Spleen (tissue), 11 donors: ENCODE results near the gene PPM1H. TPM values are rescaled to one million over a fixed set of nuclear protein-coding genes. Genes with fewer than 3 reads are reported as not detected.

Experiments used
- DNase-seq: peaks from one replicate; pipeline ENCODE4 v3.0.0-alpha.2; 2020
- H3K27ac ChIP-seq, 8 donors: fragments of 200-600 bp; sonication (generic) in 7 of 8; 1 replicate in 4 of 8; 2 replicates in 4 of 8; pipeline versions ENCODE4 v1.5.0 to v1.8.0; 2016 to 2021; ENCODE audit warnings: inconsistent platforms in 4 of 8, mild to moderate bottlenecking in 4 of 8, moderate library complexity in 1 of 8
- H3K27me3 ChIP-seq, 7 donors: fragments of 200-600 bp; sonication (generic) in 6 of 7; replicated peaks in 1 of 7; 1 replicate in 4 of 7; 2 replicates in 3 of 7; pipeline versions ENCODE4 v1.5.0 to v1.8.0; 2016 to 2021; ENCODE audit warnings: inconsistent platforms in 3 of 7, mild to moderate bottlenecking in 1 of 7
- H3K36me3 ChIP-seq, 6 donors: fragments of 200-600 bp; sonication (generic) in 5 of 6; 1 replicate in 4 of 6; 2 replicates in 2 of 6; pipeline versions ENCODE4 v1.5.0 to v1.8.0; 2016 to 2021; ENCODE audit warnings: inconsistent platforms in 2 of 6
- H3K4me1 ChIP-seq, 6 donors: fragments of 200-600 bp; sonication (generic) in 5 of 6; 1 replicate in 3 of 6; 2 replicates in 3 of 6; pipeline versions ENCODE4 v1.5.0 to v1.8.0; 2016 to 2021; ENCODE audit warnings: inconsistent platforms in 3 of 6
- H3K4me3 ChIP-seq, 8 donors: fragments of 200-600 bp; sonication (generic) in 7 of 8; 1 replicate in 4 of 8; 2 replicates in 4 of 8; pipeline versions ENCODE4 v1.5.0 to v1.8.0; 2016 to 2021; ENCODE audit warnings: inconsistent platforms in 4 of 8, mild to moderate bottlenecking in 4 of 8, moderate library complexity in 2 of 8
- H3K9me3 ChIP-seq, 8 donors: fragments of 200-600 bp; sonication (generic) in 7 of 8; 1 replicate in 4 of 8; 2 replicates in 4 of 8; pipeline versions ENCODE4 v1.5.0 to v1.8.0; 2016 to 2021; ENCODE audit warnings: inconsistent platforms in 4 of 8
- CTCF ChIP-seq, 11 experiments: fragments of 200-600 bp in 7 of 11; fragments of 450-650 bp in 4 of 11; sonication (generic) in 4 of 11; IDR thresholded peaks in 8 of 11; conservative IDR thresholded peaks in 3 of 11; 1 replicate in 7 of 11; 2 replicates in 4 of 11; pipeline versions ENCODE4 v1.4.0 to v1.8.0; 2016 to 2021; ENCODE audit warnings: antibody characterized with exemption in 11 of 11, inconsistent platforms in 4 of 11, mild to moderate bottlenecking in 1 of 11
- POLR2A ChIP-seq, 3 donors: fragments of 450-650 bp; IDR thresholded peaks; one replicate each; pipeline ENCODE4 v1.5.1; 2017; ENCODE audit warnings: antibody characterized with exemption in 3 of 3, mild to moderate bottlenecking in 1 of 3
- POLR2AphosphoS5 ChIP-seq, 3 donors: sonication (generic); formaldehyde crosslinking; IDR thresholded peaks; one replicate each; pipeline ENCODE4 v1.5.1; 2017; ENCODE audit warnings: antibody characterized with exemption in 3 of 3
- WGBS, 5 donors: extraction: QIAGEN DNeasy Blood & Tissue Kit in 3 of 5; methylation state at CpG; one replicate each; pipeline versions ENCODE4 v1.1.5 to v1.1.7; 2013 to 2018; 5-methylcytosine and 5-hydroxymethylcytosine counted together
- intact Hi-C: fragments of 100-400 bp; cut with DNase I; formaldehyde crosslinking; loops from one replicate; pipeline ENCODE4 v1.15.0; 2023; ENCODE audit warnings: low total_unique reads
- polyA plus RNA-seq, 3 donors: library from polyadenylated mRNA; stranded (reverse); fragments of 200-250 nt; gene quantifications; one replicate each; pipeline ENCODE4 v1.2.1, GENCODE V29; 2013
- total RNA-seq, 7 donors: library from RNA; depleted of rRNA in 3 of 7; stranded (reverse); fragments of >200 nt in 3 of 7; fragmentation: NEBNext Ultra II Directional in 4 of 7; extraction: Animal tissue kit (Norgen Biotek cat#: 25700) in 4 of 7; gene quantifications; one replicate each; pipeline versions ENCODE4 v1.1.0 to v1.2.1, GENCODE V29; 2016 to 2021
- donor health status: healthy with polysubstance abuse.
- donor health status: DM: no; HTN: no; CAD: no; lungs with moderate emphysema.
- donor health status: DM: no; HTN: no; CAD: no.
- donor health status: Bipolar disorder and iron deficiency.
- donor health status: healthy.
- donor health status: DM: no; HTN: no; CAD: no.
- donor health status: DM: yes; HTN: yes; CAD: no.

The PPM1H gene
- total and polyA plus RNA-seq, 10 donors = 0.17 to 3.9 (median 1.9) TPM

- H3K27ac ChIP-seq = no peak overlapping the region
- no peaks in the 10 kb centered on the region for H3K9me3 ChIP-seq
- intact Hi-C loops = no loop called here
- DNase-seq = no peak
- H3K4me1 ChIP-seq = no peaks in the 10 kb centered on the region
- H3K27me3 ChIP-seq = no peaks in the 10 kb centered on the region
- H3K36me3 ChIP-seq = peaks cover 0 to 9% (median 0%) of the 10 kb centered on the region in 6 donors
- TF ChIP-seq CTCF (IDR thresholded peaks at IDR 0.05 in 8 of 11, conservative IDR thresholded peaks at IDR 0.05 in 3 of 11) (no peak), POLR2A (IDR thresholded peaks at IDR 0.05) (no peak), POLR2AphosphoS5 (IDR thresholded peaks at IDR 0.05) (no peak)
- H3K4me3 ChIP-seq = no peak overlapping the region
- 66 to 82% (median 80%) methylated on average over 2 of the region's 2 CpGs for WGBS, 5 donors
Measured at GRCh38 chr12:62618930-62619329, 316.0 kb downstream of the PPM1H start.

GRCh38 chr12:62618319-62618718, 316.6 kb downstream of the PPM1H start:
- no peak for TF ChIP-seq CTCF (IDR thresholded peaks at IDR 0.05 in 8 of 11, conservative IDR thresholded peaks at IDR 0.05 in 3 of 11)
- TF ChIP-seq POLR2AphosphoS5 (IDR thresholded peaks at IDR 0.05) = no peak
- TF ChIP-seq POLR2A (IDR thresholded peaks at IDR 0.05) = no peak

GRCh38 chr12:62613081-62613480, 321.9 kb downstream of the PPM1H start:
- Histone ChIP-seq H3K9me3 (no peaks in the 10 kb centered on the region), H3K27ac (no peak overlapping the region), H3K36me3 (peaks cover 0 to 9% (median 0%) of the 10 kb centered on the region in 6 donors), H3K27me3 (no peaks in the 10 kb centered on the region), H3K4me3 (no peak overlapping the region), H3K4me1 (no peaks in the 10 kb centered on the region)
- WGBS, 5 donors = 93 to 100% (median 98%) methylated on average over 1 of the region's 1 CpG
- no peak for DNase-seq
- intact Hi-C loops = no loop called here
- TF ChIP-seq POLR2AphosphoS5 (IDR thresholded peaks at IDR 0.05) = no peak

More at GRCh38 chr12:62618319-62618718, 316.6 kb downstream of the PPM1H start:
- Histone ChIP-seq H3K27me3 (no peaks in the 10 kb centered on the region), H3K4me3 (no peak overlapping the region), H3K9me3 (no peaks in the 10 kb centered on the region), H3K4me1 (no peaks in the 10 kb centered on the region), H3K27ac (no peak overlapping the region), H3K36me3 (peaks cover 0 to 9% (median 0%) of the 10 kb centered on the region in 6 donors)
- intact Hi-C loops = no loop called here
- no peak for DNase-seq

DNA sequence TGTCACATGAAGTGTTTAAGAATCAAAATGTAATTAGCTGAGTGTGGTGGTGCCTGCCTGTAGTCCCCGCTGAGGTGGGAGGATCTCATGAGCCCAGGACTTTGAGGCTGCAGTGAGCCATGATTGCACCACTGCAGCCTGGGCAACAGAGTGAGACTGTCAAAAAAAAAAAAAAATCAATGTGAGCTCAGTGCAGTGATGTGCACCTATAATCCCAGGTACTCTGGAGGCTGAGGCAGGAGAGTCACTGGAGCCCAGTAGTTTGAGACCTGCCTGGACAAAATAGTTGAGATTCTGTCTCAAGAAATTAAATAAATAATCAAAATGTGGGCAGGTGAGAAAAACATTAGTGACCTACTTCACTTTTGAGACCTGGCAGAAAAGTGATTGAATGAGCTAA, 328.3 kb downstream of the PPM1H start:
- Histone ChIP-seq H3K27me3 (no peaks in the 10 kb centered on the region), H3K4me1 (peaks cover 0 to 42% (median 28%) of the 10 kb centered on the region in 6 donors)

More for the DNA sequence above, 328.3 kb downstream of the PPM1H start:
- Histone ChIP-seq H3K4me3 (no peak overlapping the region), H3K36me3 (no peaks in the 10 kb centered on the region), H3K9me3 (no peaks in the 10 kb centered on the region), H3K27ac (no peak overlapping the region)
- WGBS, 5 donors = 90 to 100% (median 97%) methylated on average over 1 of the region's 1 CpG
- intact Hi-C loops = no loop called here
- TF ChIP-seq POLR2AphosphoS5 (IDR thresholded peaks at IDR 0.05) (no peak), CTCF (IDR thresholded peaks at IDR 0.05 in 8 of 11, conservative IDR thresholded peaks at IDR 0.05 in 3 of 11) (no peak), POLR2A (IDR thresholded peaks at IDR 0.05) (no peak)
- DNase-seq = no peak
